Cardiac muscle cell (in vitro differentiated cells and primary cell): ENCODE measurements around the gene DUSP6. TPM values are rescaled to one million over a fixed set of nuclear protein-coding genes. Genes with fewer than 3 reads are reported as not detected.

Experiments used
- DNase-seq, 2 donors: peaks; one replicate each; pipeline versions ENCODE4 v3.0.0 to v3.0.0-alpha.2; 2010 to 2017; ENCODE audit warnings: low read depth in 1 of 2, low spot score in 1 of 2
- H3K27ac ChIP-seq: fragments of 200-600 bp; sonication (generic); 2 replicates; pipeline ENCODE4 v1.5.1; 2016
- H3K27me3 ChIP-seq: fragments of 200-600 bp; sonication (generic); 2 replicates; pipeline ENCODE4 v1.6.0; 2016; ENCODE audit warnings: control low read depth
- H3K36me3 ChIP-seq: fragments of 200-600 bp; sonication (generic); 2 replicates; pipeline ENCODE4 v1.5.1; 2016; ENCODE audit warnings: control low read depth
- H3K4me1 ChIP-seq: fragments of 200-600 bp; sonication (generic); 2 replicates; pipeline ENCODE4 v1.8.1; 2017; ENCODE audit warnings: low read depth, mild to moderate bottlenecking, mixed run types
- H3K4me3 ChIP-seq: fragments of 200-600 bp; sonication (generic); 2 replicates; pipeline ENCODE4 v1.5.1; 2016; ENCODE audit warnings: mild to moderate bottlenecking
- H3K9me3 ChIP-seq: fragments of 200-600 bp; sonication (generic); 2 replicates; pipeline ENCODE4 v1.5.1; 2017; ENCODE audit warnings: low read depth, mild to moderate bottlenecking, control low read depth
- CTCF ChIP-seq: IDR thresholded peaks from 2 replicates; pipeline ENCODE4 v1.5.1; 2012; ENCODE audit warnings: low read depth, mild to moderate bottlenecking, low read length
- polyA plus RNA-seq: library from polyadenylated mRNA; unstranded; fragments of >200 nt; fragmentation: Nextera tagmentation; extraction: Ambion mirVana; gene quantifications from 2 replicates; pipeline ENCODE4 v1.2.1, GENCODE V29; 2016
- total RNA-seq: library from RNA; depleted of rRNA; stranded (reverse); fragments of >200 nt; gene quantifications from 2 replicates; pipeline ENCODE4 v1.2.3, GENCODE V29; 2016

Gene DUSP6
- total and polyA plus RNA-seq, 2 experiments from 2014 or later, result 191 to 200 TPM

GRCh38 chr12:89306827-89307473, 45.4 kb downstream of the DUSP6 start:
- H3K9me3 ChIP-seq, result no peaks in the 10 kb centered on the region
- TF ChIP-seq CTCF, result no peak

GRCh38 chr12:89305373-89305772, 46.9 kb downstream of the DUSP6 start:
- Histone ChIP-seq H3K4me3 (no peak overlapping the region), H3K9me3 (no peaks in the 10 kb centered on the region), H3K4me1 (peaks cover 16% of the 10 kb centered on the region), H3K36me3 (no peaks in the 10 kb centered on the region), H3K27me3 (no peaks in the 10 kb centered on the region), H3K27ac (no peak overlapping the region)
- DNase-seq, result no peak
- TF ChIP-seq CTCF, result no peak

More at GRCh38 chr12:89306827-89307473, 45.4 kb downstream of the DUSP6 start:
- Histone ChIP-seq H3K27me3 (no peaks in the 10 kb centered on the region), H3K4me3 (no peak overlapping the region), H3K27ac (peak overlapping the region; percentile 35), H3K4me1 (peaks cover 18% of the 10 kb centered on the region), H3K36me3 (no peaks in the 10 kb centered on the region)
- no peak for DNase-seq

- TF ChIP-seq CTCF, result no peak
- no peak overlapping the region for H3K27ac ChIP-seq
- no peak overlapping the region for H3K4me3 ChIP-seq
- DNase-seq, result no peak
- no peaks in the 10 kb centered on the region for H3K27me3 ChIP-seq
- H3K4me1 ChIP-seq, result no peaks in the 10 kb centered on the region
- no peaks in the 10 kb centered on the region for H3K9me3 ChIP-seq
- H3K36me3 ChIP-seq, result no peaks in the 10 kb centered on the region
These were observed 52.4 kb downstream of the DUSP6 start for GRCh38 chr12:89299931-89300330.

- Histone ChIP-seq H3K4me3 (no peak overlapping the region), H3K36me3 (no peaks in the 10 kb centered on the region), H3K4me1 (no peaks in the 10 kb centered on the region), H3K27ac (no peak overlapping the region), H3K27me3 (no peaks in the 10 kb centered on the region), H3K9me3 (no peaks in the 10 kb centered on the region)
- no peak for DNase-seq
- TF ChIP-seq CTCF, result no peak
These were observed 52.9 kb downstream of the DUSP6 start for GRCh38 chr12:89299417-89299816.

Other genes starting within 250 kb of the DUSP6 start
- gene GALNT4, start 172.3 kb upstream of the DUSP6 start, total RNA-seq, result 2.5 and 4.0 TPM in 2 replicates
- 1.3 and 1.9 TPM in 2 replicates for gene GALNT4, start 172.3 kb upstream of the DUSP6 start, polyA plus RNA-seq
- 11.0 and 12.8 TPM in 2 replicates for gene POC1B, start 173.5 kb upstream of the DUSP6 start, total RNA-seq
- gene POC1B, start 173.5 kb upstream of the DUSP6 start, polyA plus RNA-seq, result 16.1 and 26.5 TPM in 2 replicates